KOPT-K1 (cell line): ENCODE results near the gene AMACR.
A peak's percentile ranks its signal among the peaks of the same experiment; 100 is the strongest.
"Not testable (repeated sequence)": the region's sequence is repeated elsewhere in the genome, so short reads cannot be mapped to it uniquely, and the experiment has no call there.

Experiments used
- H3K27ac ChIP-seq: fragments of 200-600 bp; sonication (generic); 2 replicates; pipeline ENCODE4 v1.5.1; 2016; ENCODE audit warnings: antibody characterized with exemption, mild to moderate bottlenecking, low read depth, low read length; ENCODE audit not compliant: poor library complexity, severe bottlenecking
- H3K36me3 ChIP-seq: fragments of 200-600 bp; sonication (generic); 2 replicates; pipeline ENCODE4 v1.5.1; 2017; ENCODE audit warnings: antibody characterized with exemption, mild to moderate bottlenecking, low read length, moderate library complexity; ENCODE audit not compliant: insufficient read depth
- H3K9me3 ChIP-seq: fragments of 200-600 bp; sonication (generic); 2 replicates; pipeline ENCODE4 v1.5.1; 2017; ENCODE audit warnings: antibody characterized with exemption, low read length, mild to moderate bottlenecking; ENCODE audit not compliant: insufficient read depth, poor library complexity, severe bottlenecking

AMACR gene

DNA sequence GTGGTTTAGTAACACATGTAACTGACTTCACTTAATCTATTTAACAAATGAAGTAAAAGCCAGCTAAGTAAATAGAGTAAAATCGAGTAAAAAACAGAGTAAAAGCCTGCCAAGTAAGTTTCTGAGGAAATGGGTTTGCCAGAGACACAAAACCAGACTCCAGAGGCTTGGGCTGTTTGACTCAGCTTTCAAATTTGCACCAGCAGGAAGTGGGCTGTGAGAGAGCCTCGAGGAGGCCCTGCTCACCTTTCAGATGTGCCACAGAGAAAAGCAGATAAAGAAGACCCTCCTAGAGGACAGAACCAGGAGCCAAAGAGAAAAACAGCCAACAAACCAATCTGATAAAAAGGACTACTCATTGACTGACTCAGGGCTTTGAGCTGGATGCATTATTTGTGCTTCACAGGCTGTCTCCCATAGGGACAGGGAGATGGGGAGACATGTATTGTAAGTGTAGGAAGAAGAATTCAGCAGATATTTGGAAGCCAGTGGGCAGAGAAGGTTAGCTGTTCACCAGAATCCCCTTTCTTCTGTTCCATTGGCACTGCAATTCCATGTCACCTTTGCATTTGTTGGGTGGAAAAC lies 14.4 kb upstream of the AMACR start:
- peak overlapping the region; percentile 66 for H3K27ac ChIP-seq

DNA sequence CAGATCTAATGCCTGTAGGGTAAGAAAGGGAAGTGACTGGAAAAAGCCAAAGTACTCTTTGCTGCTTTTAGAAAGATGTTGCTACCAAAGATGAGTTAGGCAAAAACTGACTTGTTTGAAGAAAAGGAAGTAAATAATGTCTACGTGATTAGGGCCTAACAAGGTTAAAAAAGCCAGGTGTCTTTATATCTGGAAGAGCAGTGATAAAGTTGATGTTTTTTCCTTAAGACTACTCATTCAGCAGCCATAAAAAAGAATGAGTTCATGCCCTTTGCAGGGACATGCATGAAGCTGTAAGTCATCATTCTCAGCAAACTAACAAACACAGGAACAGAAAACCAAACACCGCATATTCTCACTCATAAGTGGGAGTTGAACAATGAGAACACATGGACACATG lies 13.5 kb upstream of the AMACR start:
- Histone ChIP-seq H3K9me3 (no peaks in the 10 kb centered on the region), H3K36me3 (peaks cover 67% of the 10 kb centered on the region), H3K27ac (peak overlapping the region; percentile 66)

More for the DNA sequence above, 14.4 kb upstream of the AMACR start:
- Histone ChIP-seq H3K36me3 (peaks cover 71% of the 10 kb centered on the region), H3K9me3 (no peaks in the 10 kb centered on the region)

DNA sequence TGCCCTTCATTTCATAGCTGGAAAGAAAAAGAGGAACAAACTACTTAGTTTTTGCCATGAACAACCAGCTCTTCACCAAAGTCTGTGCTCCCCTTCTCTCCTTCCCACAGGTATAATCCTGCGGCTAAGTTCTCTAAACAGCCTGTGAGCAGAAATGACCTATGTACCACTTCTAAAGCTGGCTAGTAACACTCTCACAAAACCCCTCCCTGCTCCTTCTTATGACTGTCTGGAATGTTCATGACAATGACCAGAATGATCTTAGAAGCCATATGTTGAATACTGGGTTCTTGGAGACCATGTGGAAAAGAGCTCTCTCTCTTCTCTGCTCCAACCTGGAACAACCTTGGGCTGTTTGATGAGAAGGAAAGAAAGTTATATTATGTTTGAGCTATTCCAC lies 12.9 kb upstream of the AMACR start:
- H3K27ac ChIP-seq = no peak overlapping the region
- peaks cover 61% of the 10 kb centered on the region for H3K36me3 ChIP-seq
- H3K9me3 ChIP-seq = no peaks in the 10 kb centered on the region

DNA sequence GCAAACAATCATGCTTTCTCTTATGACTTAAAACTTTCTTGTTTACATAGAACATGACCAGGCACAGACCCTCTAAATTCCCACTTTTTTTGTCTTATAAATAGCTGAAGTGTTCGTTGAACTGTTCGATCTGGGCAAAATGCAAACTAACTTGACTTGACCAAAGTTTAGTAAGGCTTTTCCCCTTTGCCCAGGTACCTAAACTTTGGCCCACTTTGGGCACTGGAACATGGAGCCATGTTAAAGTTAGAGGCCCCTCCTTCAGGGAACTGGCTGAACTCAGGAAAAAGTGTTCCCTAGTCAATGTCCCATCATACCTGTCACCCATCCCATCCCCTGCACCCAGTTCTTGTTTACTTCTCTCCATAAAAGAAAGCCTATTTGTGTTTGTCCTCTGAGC lies 9.4 kb upstream of the AMACR start:
- Histone ChIP-seq H3K9me3 (no peaks in the 10 kb centered on the region), H3K36me3 (peaks cover 37% of the 10 kb centered on the region)

DNA sequence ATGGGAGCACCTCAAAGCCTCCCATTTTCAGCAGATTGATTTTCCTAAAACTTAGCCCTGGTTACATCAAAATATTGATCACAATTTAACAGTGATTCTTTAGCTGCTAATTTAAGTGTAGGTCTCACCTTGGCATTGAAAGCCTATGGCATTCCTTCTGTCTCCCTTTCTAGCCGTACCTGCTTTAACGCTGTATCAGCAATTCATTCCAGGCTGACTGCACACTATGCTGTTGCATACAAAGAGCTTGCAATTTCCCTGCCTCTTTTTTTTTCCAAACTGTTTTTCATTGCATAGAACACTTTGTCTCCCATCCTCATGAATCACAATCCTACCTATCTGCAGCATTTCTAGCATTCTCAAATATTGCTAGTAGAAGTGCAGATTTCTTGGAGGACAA lies 8.9 kb upstream of the AMACR start:
- no peak overlapping the region for H3K27ac ChIP-seq
- H3K9me3 ChIP-seq = no peaks in the 10 kb centered on the region
- peaks cover 37% of the 10 kb centered on the region for H3K36me3 ChIP-seq

More for the DNA sequence above, 9.4 kb upstream of the AMACR start:
- H3K27ac ChIP-seq = no peak overlapping the region

DNA sequence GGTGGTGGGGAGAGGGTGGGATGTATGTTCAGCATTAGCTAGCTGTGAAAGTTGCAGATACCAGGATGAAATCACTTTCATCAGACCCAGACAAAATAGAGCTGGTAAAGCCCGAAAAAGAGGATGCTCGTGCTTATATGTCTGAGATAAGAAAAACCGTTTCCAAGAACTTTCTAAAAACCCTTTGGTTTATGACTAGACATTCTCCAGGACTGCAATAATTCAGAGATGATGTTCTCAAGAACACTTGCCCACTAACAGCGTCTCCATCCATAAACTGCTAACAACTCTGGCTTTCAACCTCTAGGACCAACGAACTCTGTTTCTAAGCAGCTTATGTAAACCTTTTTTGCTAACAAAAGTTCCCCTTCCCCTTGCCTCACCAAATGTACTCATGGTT lies 8.4 kb upstream of the AMACR start:
- H3K27ac ChIP-seq = no peak overlapping the region
- H3K36me3 ChIP-seq = peaks cover 35% of the 10 kb centered on the region
- no peaks in the 10 kb centered on the region for H3K9me3 ChIP-seq

DNA sequence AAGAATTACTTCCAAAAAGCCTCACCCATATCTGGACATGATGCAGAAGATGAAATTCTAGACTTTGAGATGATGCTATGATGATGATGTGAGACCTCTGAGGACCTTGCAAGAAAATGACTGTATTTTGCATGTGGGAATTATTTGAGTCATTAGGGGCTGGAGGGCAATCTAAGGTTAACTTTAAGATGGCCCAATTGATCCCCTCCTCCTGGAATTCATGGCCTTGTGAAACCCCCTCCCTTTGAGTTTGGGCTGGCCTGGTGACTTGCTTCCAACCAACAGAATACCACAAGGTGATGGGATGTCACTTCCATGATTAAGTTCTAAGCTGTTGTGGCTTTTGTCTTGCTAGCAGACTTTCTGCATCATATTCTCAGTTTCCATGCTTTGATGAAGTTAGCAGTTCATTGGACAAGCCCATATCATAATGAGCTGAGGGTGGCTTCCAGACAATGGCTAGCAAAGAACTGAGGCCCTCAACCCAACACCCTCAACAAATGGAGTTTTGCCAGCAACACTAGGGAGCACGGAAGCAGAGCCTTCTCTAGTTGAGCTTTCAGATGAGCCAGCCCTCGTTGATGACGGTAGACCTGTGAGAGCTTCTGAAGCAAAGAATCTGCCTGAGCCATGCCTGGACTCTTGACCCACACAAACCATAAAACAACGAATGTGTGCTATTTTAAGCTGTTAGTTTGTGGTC lies 7.4 kb upstream of the AMACR start:
- Histone ChIP-seq H3K36me3 (peaks cover 26% of the 10 kb centered on the region), H3K9me3 (no peaks in the 10 kb centered on the region), H3K27ac (no peak overlapping the region)

DNA sequence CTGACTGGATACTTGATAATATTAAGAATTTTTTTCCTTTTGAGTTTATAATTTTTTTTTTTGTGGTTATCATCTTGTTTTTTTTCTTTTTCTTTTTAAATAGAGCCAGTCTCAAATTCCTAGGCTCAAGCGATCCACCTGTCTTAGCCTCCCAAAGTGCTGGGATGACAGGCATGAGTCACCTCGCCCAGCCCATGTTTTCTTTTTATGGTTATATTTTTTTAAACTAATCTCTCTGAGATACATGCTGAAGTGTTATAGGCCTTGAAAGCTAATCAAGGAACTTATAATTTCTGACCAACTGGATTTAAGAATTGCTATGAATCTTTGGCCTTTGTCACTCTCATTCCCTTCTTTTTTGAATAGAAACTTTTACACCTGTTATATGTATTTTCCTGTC lies 6.8 kb upstream of the AMACR start:
- Histone ChIP-seq H3K27ac (no peak overlapping the region), H3K36me3 (peaks cover 19% of the 10 kb centered on the region), H3K9me3 (no peaks in the 10 kb centered on the region)

DNA sequence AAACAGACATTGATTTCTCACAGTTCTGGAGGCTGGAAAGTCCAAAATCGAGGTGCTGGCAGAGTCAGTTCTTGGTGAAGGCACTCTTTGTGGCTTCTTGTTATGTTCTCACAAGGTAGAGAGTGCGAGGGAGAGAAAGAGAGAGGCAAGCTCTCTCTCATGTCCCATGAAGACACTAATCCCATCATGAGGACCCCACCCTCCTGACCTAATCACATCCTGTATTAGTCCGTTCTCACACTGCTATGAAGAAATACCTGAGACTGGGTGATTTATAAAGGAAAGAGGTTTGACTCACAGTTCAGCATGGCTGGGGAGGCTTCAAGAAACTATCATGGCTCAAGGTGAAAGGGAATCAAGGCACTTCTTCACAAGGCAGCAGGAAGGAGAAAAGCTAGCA lies 5.7 kb upstream of the AMACR start:
- H3K36me3 ChIP-seq = peaks cover 9% of the 10 kb centered on the region; the same call in 1 of the 2 replicates
- no peaks in the 10 kb centered on the region for H3K9me3 ChIP-seq
- H3K27ac ChIP-seq = no peak overlapping the region

DNA sequence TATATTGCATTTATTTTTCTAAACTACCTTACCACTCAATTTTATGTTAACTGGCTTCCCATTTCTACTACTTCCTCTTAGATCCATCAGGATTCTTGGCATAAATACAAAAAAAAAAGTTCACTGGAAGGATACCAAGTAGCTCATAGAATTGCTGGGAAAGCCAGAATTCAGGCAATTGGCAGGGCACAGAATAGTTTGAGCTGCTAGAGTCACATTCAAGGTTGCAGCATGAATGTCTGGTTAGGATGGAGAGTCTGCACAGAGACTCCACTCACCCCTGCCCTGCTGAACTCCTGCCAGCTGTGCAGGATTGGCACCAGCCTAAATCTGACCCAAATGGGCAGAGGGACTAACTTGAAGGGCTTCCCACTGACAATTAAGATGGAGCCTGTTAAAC lies 4.9 kb upstream of the AMACR start:
- Histone ChIP-seq H3K27ac (no peak overlapping the region), H3K9me3 (no peaks in the 10 kb centered on the region), H3K36me3 (peaks cover 4% of the 10 kb centered on the region; the same call in 1 of the 2 replicates)

DNA sequence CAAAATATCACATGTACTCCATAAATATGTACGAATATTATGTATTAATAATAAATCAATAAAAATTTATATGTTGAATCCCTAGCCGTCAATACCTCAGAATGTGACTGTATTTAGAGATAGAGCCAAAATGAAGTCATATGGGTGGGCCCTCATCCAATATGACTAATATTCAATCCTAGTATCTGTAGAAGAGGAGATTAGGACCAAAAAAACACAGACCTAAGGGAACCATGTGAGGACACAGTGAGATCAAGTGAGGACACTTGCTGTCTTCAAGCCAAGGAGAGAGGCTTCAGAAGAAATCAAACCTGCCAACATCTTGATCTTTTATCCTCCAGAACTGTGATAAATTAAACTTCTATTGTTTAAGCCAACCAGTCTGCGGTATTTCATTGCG lies 3.7 kb upstream of the AMACR start:
- no peak overlapping the region for H3K27ac ChIP-seq
- no peaks in the 10 kb centered on the region for H3K9me3 ChIP-seq
- H3K36me3 ChIP-seq = no peaks in the 10 kb centered on the region

DNA sequence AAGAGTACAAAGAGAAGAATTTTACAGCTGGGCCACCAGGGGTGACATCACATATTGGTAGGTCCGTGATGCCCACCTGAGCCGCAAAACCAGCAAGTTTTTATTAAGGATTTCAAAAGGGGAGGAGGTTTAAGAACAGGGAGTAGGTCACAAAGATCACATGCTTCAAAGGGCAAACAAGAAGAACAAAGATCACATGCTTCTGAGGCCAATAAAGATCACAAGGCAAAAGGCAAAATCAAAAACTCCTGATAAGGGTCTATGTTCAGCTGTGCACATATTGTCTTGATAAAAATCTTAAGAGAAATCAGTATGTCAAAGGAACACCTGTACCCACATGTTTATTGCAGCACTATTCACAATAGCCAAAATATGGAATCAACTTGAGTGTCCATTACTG lies 2.3 kb upstream of the AMACR start:
- H3K27ac ChIP-seq, H3K36me3 ChIP-seq, H3K9me3 ChIP-seq: not testable (repeated sequence)

DNA sequence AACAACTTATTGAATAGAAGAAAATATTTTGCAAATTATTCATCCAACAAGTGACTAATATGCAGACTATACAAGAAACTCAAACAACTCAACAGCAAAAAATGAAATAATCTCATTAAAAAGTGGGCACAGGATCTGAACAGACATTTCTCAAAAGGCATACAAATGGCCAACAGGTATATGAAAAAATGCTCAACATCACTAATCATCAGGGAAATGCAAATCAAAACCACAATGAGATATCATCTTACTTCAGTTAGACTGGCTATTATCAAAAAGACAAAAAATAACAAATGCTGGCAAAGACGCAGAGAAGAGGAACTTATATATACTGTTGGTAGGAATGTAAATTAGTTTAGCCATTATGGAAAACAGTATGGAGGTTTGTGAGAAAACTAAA lies 1.8 kb upstream of the AMACR start:
- H3K36me3 ChIP-seq = no peaks in the 10 kb centered on the region

DNA sequence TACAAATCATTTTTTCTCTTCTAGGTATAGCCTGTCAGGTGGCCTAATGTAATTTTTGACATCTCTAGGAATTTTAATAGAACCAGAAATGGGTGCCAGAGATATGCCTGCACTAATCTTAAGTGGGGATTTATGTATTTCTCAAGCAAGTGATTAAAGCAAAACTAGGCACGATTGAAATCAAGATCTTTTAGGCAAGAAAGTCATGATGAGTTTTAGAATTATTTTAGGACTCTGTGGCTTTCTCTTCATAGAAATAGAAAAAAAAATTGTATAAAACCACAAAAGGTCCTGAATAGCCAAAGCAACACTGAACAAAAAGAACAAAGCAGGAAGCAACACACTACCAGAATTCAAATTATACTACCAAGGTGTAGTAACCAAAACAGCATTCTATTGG lies 952 bp upstream of the AMACR start:
- Histone ChIP-seq H3K9me3 (no peaks in the 10 kb centered on the region), H3K36me3 (peaks cover 4% of the 10 kb centered on the region; the same call in 1 of the 2 replicates), H3K27ac (peak overlapping the region; percentile 81)

More for the DNA sequence above, 1.8 kb upstream of the AMACR start:
- Histone ChIP-seq H3K27ac (no peak overlapping the region), H3K9me3 (no peaks in the 10 kb centered on the region)

DNA sequence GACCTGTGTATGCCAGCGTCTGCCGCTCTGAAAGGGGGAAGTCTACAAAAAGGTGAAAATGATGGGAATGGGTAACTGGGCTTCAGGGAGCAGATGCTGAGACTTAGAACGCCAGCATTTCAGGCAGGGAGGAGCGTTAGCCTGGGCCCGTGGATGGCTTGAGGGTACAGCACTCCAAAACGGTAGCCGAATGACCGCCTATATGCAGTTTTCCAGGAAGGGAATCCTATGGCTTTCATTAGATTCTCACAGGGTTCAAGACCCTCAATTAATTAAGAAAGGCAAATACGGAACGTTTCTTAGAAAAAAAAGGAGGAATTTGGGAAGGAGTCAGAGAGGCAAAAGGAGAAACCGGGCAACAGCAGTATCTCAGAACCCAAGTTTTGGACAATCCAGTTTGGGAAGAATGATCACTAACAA lies 639 bp downstream of the AMACR start:
- Histone ChIP-seq H3K27ac (peak overlapping the region; percentile 81), H3K9me3 (no peaks in the 10 kb centered on the region), H3K36me3 (peaks cover 18% of the 10 kb centered on the region; the same call in 1 of the 2 replicates)

DNA sequence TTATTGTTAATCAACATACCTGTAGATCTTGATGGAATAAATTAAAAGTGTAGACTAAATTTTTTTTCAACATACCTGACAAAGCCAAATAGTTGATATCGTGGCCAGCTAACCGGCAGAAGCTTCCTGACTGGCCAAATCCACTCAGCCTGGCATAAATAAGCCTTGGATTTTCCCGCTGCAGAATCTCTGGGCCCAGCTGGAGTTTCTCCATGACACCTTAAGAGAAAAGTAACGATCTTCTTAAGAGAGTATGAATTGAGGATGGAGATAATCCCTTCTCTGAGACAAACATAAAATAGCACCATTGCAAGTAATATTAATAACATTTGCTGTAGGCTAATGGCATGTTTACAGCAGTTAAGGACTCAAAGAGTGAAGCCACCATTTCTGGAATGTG lies 2.2 kb downstream of the AMACR start:
- no peaks in the 10 kb centered on the region for H3K9me3 ChIP-seq
- peaks cover 18% of the 10 kb centered on the region; the same call in 1 of the 2 replicates for H3K36me3 ChIP-seq
- no peak overlapping the region for H3K27ac ChIP-seq
